ENCODE results near the gene RADX. TPM values are rescaled to one million over a fixed set of nuclear protein-coding genes. Genes with fewer than 3 reads are reported as not detected.

Gene RADX
- total RNA-seq, 4 donors from 2014 or later, result 2.1 to 15.7 (median 8.5) TPM

GRCh38 chrX:106696502-106696901 is 84.7 kb downstream of the RADX start:
- Histone ChIP-seq H3K27me3 (peaks cover 0 to 3% of the 10 kb centered on the region in 2 donors), H3K4me3 (no peak overlapping the region), H3K36me3 (no peaks in the 10 kb centered on the region), H3K27ac (no peak overlapping the region), H3K4me1 (no peaks in the 10 kb centered on the region), H3K9me3 (no peaks in the 10 kb centered on the region)
- DNase-seq, result no peak
- TF ChIP-seq POLR2A (IDR thresholded peaks at IDR 0.05) (no peak), CTCF (IDR thresholded peaks at IDR 0.05) (no peak)
- intact Hi-C loops (cut with DNase I; ENCODE audit: low total_unique reads), result no loop called here

- Histone ChIP-seq H3K4me1 (no peaks in the 10 kb centered on the region), H3K4me3 (no peak overlapping the region), H3K27ac (no peak overlapping the region), H3K9me3 (no peaks in the 10 kb centered on the region), H3K27me3 (peaks cover 0 to 11% of the 10 kb centered on the region in 2 donors), H3K36me3 (no peaks in the 10 kb centered on the region)
- intact Hi-C loops (cut with DNase I; ENCODE audit: low total_unique reads), result no loop called here
- DNase-seq, result no peak
- TF ChIP-seq CTCF (IDR thresholded peaks at IDR 0.05) (no peak), POLR2A (IDR thresholded peaks at IDR 0.05) (no peak)
Observed at GRCh38 chrX:106698693-106699092, 86.9 kb downstream of the RADX start.

GRCh38 chrX:106702636-106703035 is 90.9 kb downstream of the RADX start:
- Histone ChIP-seq H3K36me3 (no peaks in the 10 kb centered on the region), H3K27ac (no peak overlapping the region), H3K9me3 (no peaks in the 10 kb centered on the region), H3K4me3 (no peak overlapping the region), H3K27me3 (peaks cover 0 to 11% of the 10 kb centered on the region in 2 donors), H3K4me1 (no peaks in the 10 kb centered on the region)
- no peak for TF ChIP-seq POLR2A (IDR thresholded peaks at IDR 0.05)
- no peak for DNase-seq
- intact Hi-C loops (cut with DNase I; ENCODE audit: low total_unique reads), result no loop called here

GRCh38 chrX:106706466-106706865 is 94.7 kb downstream of the RADX start:
- Histone ChIP-seq H3K9me3 (no peaks in the 10 kb centered on the region), H3K36me3 (no peaks in the 10 kb centered on the region), H3K27me3 (peaks cover 0 to 8% of the 10 kb centered on the region in 2 donors), H3K4me3 (no peak overlapping the region), H3K4me1 (no peaks in the 10 kb centered on the region), H3K27ac (no peak overlapping the region)
- intact Hi-C loops (cut with DNase I; ENCODE audit: low total_unique reads), result no loop called here
- no peak for DNase-seq
- TF ChIP-seq POLR2A (IDR thresholded peaks at IDR 0.05), result no peak
- no peak for TF ChIP-seq CTCF (IDR thresholded peaks at IDR 0.05)

GRCh38 chrX:106707771-106708454 is 96.1 kb downstream of the RADX start:
- intact Hi-C loops (cut with DNase I; ENCODE audit: low total_unique reads), result no loop called here
- H3K4me3 ChIP-seq, result no peak overlapping the region

More at GRCh38 chrX:106707771-106708454, 96.1 kb downstream of the RADX start:
- no peak overlapping the region for H3K27ac ChIP-seq
- H3K36me3 ChIP-seq, result no peaks in the 10 kb centered on the region
- no peak for DNase-seq
- TF ChIP-seq CTCF (IDR thresholded peaks at IDR 0.05) (no peak), POLR2A (IDR thresholded peaks at IDR 0.05) (no peak)
- no peaks in the 10 kb centered on the region for H3K27me3 ChIP-seq
- no peaks in the 10 kb centered on the region for H3K4me1 ChIP-seq
- no peaks in the 10 kb centered on the region for H3K9me3 ChIP-seq

Data from uterus (tissue), 4 donors.